MM.1S (cell line): ENCODE results near the gene LANCL1.

Experiments used
- DNase-seq: peaks from one replicate; pipeline ENCODE4 v3.0.0-alpha.2; 2015
- H2AFZ ChIP-seq: fragments of 300-600 bp; sonication (generic); 2 replicates; pipeline ENCODE4 v1.6.0; 2016; ENCODE audit warnings: antibody characterized with exemption, low read length
- H3F3A ChIP-seq: fragments of 300-600 bp; sonication (generic); 2 replicates; pipeline ENCODE4 v1.6.1; 2016; ENCODE audit warnings: mild to moderate bottlenecking, antibody characterized with exemption, low read length, moderate library complexity, mixed read lengths; ENCODE audit not compliant: insufficient read depth
- H3K27ac ChIP-seq: fragments of 300-600 bp; sonication (generic); 2 replicates; pipeline ENCODE4 v1.5.1; 2016; ENCODE audit warnings: mild to moderate bottlenecking, low read length
- H3K27me3 ChIP-seq: fragments of 300-600 bp; sonication (generic); replicated peaks from 2 replicates; pipeline ENCODE4 v1.6.0; 2016; ENCODE audit warnings: low read length; ENCODE audit not compliant: insufficient read depth
- H3K36me3 ChIP-seq: fragments of 300-600 bp; sonication (generic); replicated peaks from 2 replicates; pipeline ENCODE4 v1.6.1; 2016; ENCODE audit warnings: mild to moderate bottlenecking, low read length, mixed read lengths; ENCODE audit not compliant: insufficient read depth
- H3K4me1 ChIP-seq: fragments of 300-600 bp; sonication (generic); 2 replicates; pipeline ENCODE4 v1.6.1; 2016; ENCODE audit warnings: low read length, mixed read lengths
- H3K4me2 ChIP-seq: fragments of 300-600 bp; sonication (generic); 2 replicates; pipeline ENCODE4 v1.6.0; 2016; ENCODE audit warnings: low read depth, low read length
- H3K4me3 ChIP-seq: fragments of 300-600 bp; sonication (generic); 2 replicates; pipeline ENCODE4 v1.5.1; 2016; ENCODE audit warnings: low read length, mixed read lengths
- H3K79me2 ChIP-seq: fragments of 300-600 bp; sonication (generic); 2 replicates; pipeline ENCODE4 v1.6.1; 2016; ENCODE audit warnings: mixed run types, low read length, mixed read lengths
- H3K9ac ChIP-seq: fragments of 300-600 bp; sonication (generic); 2 replicates; pipeline ENCODE4 v1.6.1; 2016; ENCODE audit warnings: low read length, mixed read lengths
- H3K9me2 ChIP-seq: fragments of 300-600 bp; sonication (generic); replicated peaks from 2 replicates; pipeline ENCODE4 v1.6.1; 2016; ENCODE audit warnings: mild to moderate bottlenecking, low read length, mixed read lengths; ENCODE audit not compliant: insufficient read depth
- H3K9me3 ChIP-seq: fragments of 300-600 bp; sonication (generic); replicated peaks from 2 replicates; pipeline ENCODE4 v1.6.1; 2016; ENCODE audit warnings: mild to moderate bottlenecking, low read length, mixed read lengths; ENCODE audit not compliant: insufficient read depth
- H4K20me1 ChIP-seq: fragments of 300-600 bp; sonication (generic); 2 replicates; pipeline ENCODE4 v1.6.1; 2016; ENCODE audit warnings: mild to moderate bottlenecking, low read length, moderate library complexity, mixed read lengths; ENCODE audit not compliant: insufficient read depth
- CTCF ChIP-seq: fragments of 300-600 bp; sonication (generic); IDR thresholded peaks from 2 replicates; pipeline ENCODE4 v1.5.1; 2016; ENCODE audit warnings: antibody characterized with exemption, low read length, mixed read lengths
- EZH2 ChIP-seq: fragments of 300-600 bp; sonication (generic); optimal IDR thresholded peaks from 2 replicates; pipeline ENCODE3; 2017; ENCODE audit warnings: low read depth, mild to moderate bottlenecking, antibody characterized with exemption, low read length, mixed read lengths
- EZH2phosphoT487 ChIP-seq: fragments of 300-600 bp; sonication (generic); IDR thresholded peaks from 2 replicates; pipeline ENCODE4 v1.6.1; 2018; ENCODE audit warnings: antibody characterized with exemption, low read length

Gene LANCL1

GRCh38 chr2:210476194-210477128 lies at the start of gene LANCL1:
TSS of gene LANCL1 (minus strand) at chr2:210476759. CDS start at chr2:210476396, 363 bp downstream.
- Histone ChIP-seq H4K20me1 (no peaks in the 10 kb centered on the region), H3K9me3 (no peaks in the 10 kb centered on the region), H3K4me1 (0 out of 2 replicates have a peak, but pooled peaks cover 4% of the 10 kb centered on the region), H3K4me2 (peak within 1 kb of the TSS; percentile 70), H3K4me3 (peak within 1 kb of the TSS; percentile 89), H2AFZ (peak within 1 kb of the TSS; percentile 95), H3K36me3 (no peaks in the 10 kb centered on the region), H3K9me2 (no peaks in the 10 kb centered on the region), H3K27me3 (no peaks in the 10 kb centered on the region), H3K9ac (peak within 1 kb of the TSS; percentile 81), H3K79me2 (peaks cover 4% of the 10 kb centered on the region; the same call in 1 of the 2 replicates), H3F3A (no peaks in the 10 kb centered on the region), H3K27ac (peak within 1 kb of the TSS; percentile 60; the same call in 1 of the 2 replicates)
- DNase-seq: peak; percentile 95
- TF ChIP-seq EZH2 (no peak), CTCF (no peak), EZH2phosphoT487 (no peak)

- no peak overlapping the region for H2AFZ ChIP-seq
- DNase-seq: no peak
- no peak overlapping the region for H3K9ac ChIP-seq
- H3K4me1 ChIP-seq: no peaks in the 10 kb centered on the region
- no peak overlapping the region for H3K4me3 ChIP-seq
- no peaks in the 10 kb centered on the region for H4K20me1 ChIP-seq
- no peaks in the 10 kb centered on the region for H3F3A ChIP-seq
- H3K36me3 ChIP-seq: no peaks in the 10 kb centered on the region
- TF ChIP-seq CTCF (no peak), EZH2phosphoT487 (no peak), EZH2 (no peak)
- no peaks in the 10 kb centered on the region for H3K79me2 ChIP-seq
- H3K27me3 ChIP-seq: no peaks in the 10 kb centered on the region
- H3K4me2 ChIP-seq: no peak overlapping the region
- H3K27ac ChIP-seq: no peak overlapping the region
- H3K9me3 ChIP-seq: no peaks in the 10 kb centered on the region
- no peaks in the 10 kb centered on the region for H3K9me2 ChIP-seq
Observed at GRCh38 chr2:210524533-210524932, 48.0 kb upstream of the LANCL1 start.

- H3K4me1 ChIP-seq: no peaks in the 10 kb centered on the region
- H3K27ac ChIP-seq: no peak overlapping the region
- no peaks in the 10 kb centered on the region for H4K20me1 ChIP-seq
- H3K27me3 ChIP-seq: no peaks in the 10 kb centered on the region
- H3K9me3 ChIP-seq: no peaks in the 10 kb centered on the region
- H3K79me2 ChIP-seq: no peaks in the 10 kb centered on the region
- H3K4me2 ChIP-seq: no peak overlapping the region
- H3K36me3 ChIP-seq: no peaks in the 10 kb centered on the region
- no peak for TF ChIP-seq EZH2phosphoT487
- no peak for TF ChIP-seq CTCF
- no peak for TF ChIP-seq EZH2
- DNase-seq: no peak
- H3K4me3 ChIP-seq: no peak overlapping the region
- H2AFZ ChIP-seq: no peak overlapping the region
- no peaks in the 10 kb centered on the region for H3F3A ChIP-seq
- H3K9ac ChIP-seq: no peak overlapping the region
- H3K9me2 ChIP-seq: no peaks in the 10 kb centered on the region
Observed at GRCh38 chr2:210523650-210524289, 47.2 kb upstream of the LANCL1 start.
